Activated CD4-positive, alpha-beta T cell treated with anti-CD3 and anti-CD28 coated beads, Interleukin-2, amount 10 ng/mL, durations not matched to agents 7 days and 5 days (primary cell): ENCODE measurements around the gene SCN4B. TPM values are rescaled to one million over a fixed set of nuclear protein-coding genes. Genes with fewer than 3 reads are reported as not detected.

Source experiments
- CTCF ChIA-PET: fragments of 350-600 bp; sonication (Branson Sonifier 250); formaldehyde crosslinking; loops from one replicate; lab custom pipeline; 2021; ENCODE audit warnings: antibody characterized with exemption; lab: Charles Lee
- POLR2A ChIA-PET: fragments of 350-600 bp; sonication (Branson Sonifier 250); formaldehyde crosslinking; loops from one replicate; lab custom pipeline; 2021; ENCODE audit warnings: antibody characterized with exemption; lab: Charles Lee
- DNase-seq: peaks from one replicate; pipeline ENCODE4 v3.0.0-alpha.2; 2020
- H3K27ac Mint-ChIP-seq: one replicate; pipeline ENCODE4 v1.8.0; 2021; ENCODE audit warnings: mild to moderate bottlenecking, moderate library complexity, mixed read lengths
- H3K27me3 Mint-ChIP-seq: one replicate; pipeline ENCODE4 v1.8.0; 2021; ENCODE audit warnings: mixed read lengths
- H3K36me3 Mint-ChIP-seq: one replicate; pipeline ENCODE4 v1.8.0; 2021; ENCODE audit warnings: low read depth, mixed read lengths
- H3K4me1 Mint-ChIP-seq: one replicate; pipeline ENCODE4 v1.8.0; 2021; ENCODE audit warnings: mixed read lengths
- H3K4me3 Mint-ChIP-seq: one replicate; pipeline ENCODE4 v1.8.0; 2021; ENCODE audit warnings: mild to moderate bottlenecking, moderate library complexity, mixed read lengths
- H3K9me3 Mint-ChIP-seq: one replicate; pipeline ENCODE4 v1.8.0; 2021; ENCODE audit warnings: mixed read lengths
- total RNA-seq, 2 experiments: library from RNA; stranded (reverse); gene quantifications; one replicate each; pipeline ENCODE4 v1.2.3, GENCODE V29; 2021

SCN4B gene
- total RNA-seq, 2 experiments from 2014 or later, result 0.10 TPM; not detected in 1

DNA sequence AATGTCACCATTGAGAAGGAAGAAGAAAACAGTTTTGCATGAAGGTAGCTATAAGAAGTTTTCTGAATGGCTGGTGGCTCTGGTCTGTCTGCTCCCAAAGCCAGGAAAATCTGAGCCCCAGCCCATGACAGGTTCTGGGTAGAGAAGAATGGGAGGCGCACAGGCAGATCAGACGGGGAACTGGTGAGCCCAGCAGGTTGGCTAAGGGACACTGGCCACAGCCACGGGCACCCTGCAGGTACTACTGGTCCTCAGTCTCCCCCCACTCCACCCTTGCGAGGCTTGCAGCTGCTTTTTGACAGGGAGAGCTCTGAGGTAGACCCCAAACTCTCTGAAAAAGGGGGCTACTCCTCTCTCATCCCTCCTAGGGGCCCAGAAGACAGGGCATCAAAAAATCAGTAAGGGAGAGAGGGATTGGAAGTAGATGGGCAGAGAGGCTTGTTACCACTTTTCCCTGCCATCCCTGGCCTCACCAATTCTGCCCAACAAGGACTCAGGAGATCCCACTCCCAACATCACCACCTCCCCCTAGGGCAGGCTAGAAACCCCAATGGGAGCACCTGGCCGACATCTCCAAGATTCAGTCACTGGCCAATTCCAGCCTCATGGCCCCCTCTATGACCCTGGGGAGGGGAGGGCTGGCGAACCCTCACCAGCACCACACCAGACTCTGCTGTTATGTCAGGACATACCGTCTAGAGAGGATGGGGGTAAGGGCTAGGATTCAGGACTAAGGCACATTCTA, 17.4 kb downstream of the SCN4B start:
- H3K9me3 Mint-ChIP-seq, result no peaks in the 10 kb centered on the region
- ChIA-PET CTCF (interaction anchor here (0.9 to 1.8 kb wide), 2 partner anchors 9 to 46 kb away, joined by 3 to 9 read pairs; no protein-coding TSS in a partner anchor), POLR2A (no interaction called here)
- H3K27me3 Mint-ChIP-seq, result peaks cover 18% of the 10 kb centered on the region
- no peak overlapping the region for H3K27ac Mint-ChIP-seq
- no peak for DNase-seq
- H3K4me3 Mint-ChIP-seq, result no peak overlapping the region
- H3K36me3 Mint-ChIP-seq, result no peaks in the 10 kb centered on the region
- no peaks in the 10 kb centered on the region for H3K4me1 Mint-ChIP-seq

DNA sequence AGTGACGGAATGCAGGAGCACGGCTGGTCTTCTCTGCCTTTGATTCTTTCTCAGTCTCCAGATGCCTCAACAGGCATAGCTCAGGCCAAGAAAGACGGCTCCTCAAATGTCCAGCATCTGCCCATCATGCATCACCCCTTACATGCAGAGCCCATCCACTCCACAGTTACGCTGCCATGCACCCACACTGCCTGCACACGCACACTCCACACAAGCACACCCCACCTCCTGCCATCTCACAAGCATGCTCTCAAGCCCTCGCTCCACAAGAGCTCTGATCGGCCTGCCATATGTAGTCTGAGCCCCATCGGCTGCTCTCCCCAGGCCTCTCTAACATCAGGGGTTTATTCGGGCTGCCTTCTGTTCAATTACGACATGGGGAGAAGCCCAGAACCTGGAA, 18.8 kb downstream of the SCN4B start:
- Mint-ChIP-seq H3K4me1 (no peaks in the 10 kb centered on the region), H3K27me3 (peaks cover 17% of the 10 kb centered on the region), H3K9me3 (no peaks in the 10 kb centered on the region), H3K27ac (no peak overlapping the region), H3K36me3 (no peaks in the 10 kb centered on the region), H3K4me3 (no peak overlapping the region)
- CTCF ChIA-PET, result interaction anchor here (0.9 to 1.8 kb wide), 3 partner anchors 10 to 25 kb away, joined by 3 to 9 read pairs (median 4); no protein-coding TSS in a partner anchor
- DNase-seq, result no peak
- POLR2A ChIA-PET, result no interaction called here

DNA sequence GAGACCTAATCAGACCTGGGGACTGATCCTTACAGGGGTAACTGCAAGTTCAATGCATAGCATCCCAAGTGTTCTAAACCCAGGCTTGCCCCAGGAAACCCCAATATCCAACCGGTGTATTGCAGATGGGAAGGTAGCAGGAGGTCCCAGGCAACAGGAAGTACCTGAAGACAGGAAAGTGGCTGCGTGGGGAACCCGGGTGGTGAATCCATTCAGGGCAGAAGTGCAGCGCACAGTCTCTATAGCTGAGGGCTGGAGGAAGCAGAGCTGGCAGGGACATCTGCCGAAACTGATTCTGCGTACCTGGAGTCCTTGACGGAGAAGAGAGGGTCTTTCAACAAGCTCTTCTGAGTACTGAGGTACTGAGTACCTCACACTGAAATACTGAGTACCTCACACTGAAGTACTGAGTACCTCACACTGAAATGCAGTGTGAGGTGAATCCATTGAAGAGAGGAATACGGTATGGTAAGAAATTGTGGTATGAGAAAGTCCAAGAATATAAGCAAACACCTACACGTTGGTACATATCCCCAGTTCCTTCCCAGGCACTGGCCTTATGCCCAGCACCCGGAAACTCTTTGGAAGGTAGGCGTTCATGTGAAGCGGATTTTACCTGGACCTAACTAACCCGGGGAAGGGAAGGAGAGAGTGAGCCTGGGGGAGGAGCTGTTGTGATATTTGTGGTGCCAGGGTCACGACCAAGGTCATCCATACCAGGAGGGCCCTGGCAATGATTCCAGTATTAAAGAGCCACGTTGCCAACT, 20.1 kb downstream of the SCN4B start:
- ChIA-PET POLR2A (no interaction called here), CTCF (interaction anchor here (1.4 to 3.0 kb wide), 2 partner anchors 11 to 39 kb away, joined by 4 to 13 read pairs; no protein-coding TSS in a partner anchor)
- H3K4me1 Mint-ChIP-seq, result no peaks in the 10 kb centered on the region
- H3K27ac Mint-ChIP-seq, result no peak overlapping the region
- no peaks in the 10 kb centered on the region for H3K9me3 Mint-ChIP-seq
- no peak for DNase-seq
- no peak overlapping the region for H3K4me3 Mint-ChIP-seq
- no peaks in the 10 kb centered on the region for H3K36me3 Mint-ChIP-seq
- H3K27me3 Mint-ChIP-seq, result peaks cover 10% of the 10 kb centered on the region

DNA sequence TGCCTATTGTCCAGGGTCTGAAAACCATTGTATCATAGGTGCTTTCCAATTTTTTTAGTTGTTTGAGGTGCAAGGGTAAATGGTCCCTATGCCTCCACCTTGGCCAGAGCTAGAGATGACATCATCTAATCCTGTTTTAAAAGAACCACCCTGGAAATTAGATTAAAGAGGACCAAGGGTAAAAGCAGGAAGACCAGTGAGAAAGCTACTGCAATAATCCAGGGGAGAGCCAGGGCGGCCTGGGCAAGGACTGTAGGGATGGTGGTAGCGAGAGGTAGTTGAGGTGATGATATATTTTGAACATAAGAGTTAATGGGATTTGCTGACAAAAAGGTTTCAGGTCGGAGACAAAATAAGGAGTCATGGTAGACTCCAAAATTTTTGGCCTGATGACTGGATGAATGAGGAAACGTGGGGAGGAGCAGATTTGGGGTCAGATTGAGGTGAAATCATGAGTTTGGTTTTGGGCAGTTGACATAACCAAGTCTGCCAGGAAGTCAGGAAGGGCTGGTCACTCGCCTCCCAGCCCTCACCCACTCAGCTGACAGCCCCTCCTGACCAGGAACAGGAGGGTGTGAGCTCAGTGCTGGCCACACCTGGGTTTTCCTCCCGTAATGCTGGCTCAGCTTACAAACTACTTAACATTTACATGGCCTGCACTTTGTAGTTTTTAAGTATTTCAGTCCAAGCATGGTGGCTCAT, 23.0 kb downstream of the SCN4B start:
- POLR2A ChIA-PET, result no interaction called here
- Mint-ChIP-seq H3K9me3 (no peaks in the 10 kb centered on the region), H3K4me3 (no peak overlapping the region), H3K36me3 (no peaks in the 10 kb centered on the region), H3K4me1 (no peaks in the 10 kb centered on the region), H3K27me3 (peaks cover 9% of the 10 kb centered on the region), H3K27ac (no peak overlapping the region)
- CTCF ChIA-PET, result interaction anchor here (1.0 to 1.9 kb wide), 2 partner anchors 10 to 42 kb away, joined by 3 to 10 read pairs; no protein-coding TSS in a partner anchor
- no peak for DNase-seq

DNA sequence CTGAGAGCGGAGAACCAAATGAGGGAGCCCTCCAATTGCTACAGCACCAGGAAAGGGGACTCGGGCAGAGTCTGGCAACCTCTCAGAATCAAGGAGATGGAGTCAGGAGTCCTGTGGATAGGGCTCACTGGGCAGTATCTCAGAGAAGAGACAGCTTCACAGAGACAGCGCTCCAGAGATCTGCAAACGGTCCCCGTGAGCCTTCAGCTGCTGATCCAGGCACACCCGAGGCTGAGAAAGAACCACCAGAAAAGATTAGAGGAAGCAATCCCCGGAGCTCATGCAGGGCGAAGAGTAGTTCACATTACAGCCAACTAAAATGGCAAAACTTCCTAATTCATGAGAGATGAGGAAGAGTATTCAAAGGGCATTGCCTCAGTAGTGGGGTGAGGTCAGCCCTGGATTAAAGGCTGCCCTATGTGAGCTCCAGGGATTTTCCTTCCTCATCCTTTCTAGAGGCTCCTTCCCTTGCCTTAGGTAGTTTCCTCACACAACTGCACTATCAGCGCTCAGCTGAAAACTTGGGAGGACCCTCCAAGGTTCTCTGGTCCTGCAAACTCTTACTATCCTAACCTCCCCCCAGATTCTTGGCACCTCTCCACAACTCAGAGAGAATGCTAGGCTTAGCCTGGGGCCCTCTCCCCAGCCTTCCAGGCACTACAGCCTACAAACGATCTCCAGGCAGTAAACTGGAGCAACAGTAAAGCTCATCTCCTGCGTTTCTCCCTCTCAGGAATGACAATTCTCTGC, 23.7 kb downstream of the SCN4B start:
- DNase-seq, result no peak

DNA sequence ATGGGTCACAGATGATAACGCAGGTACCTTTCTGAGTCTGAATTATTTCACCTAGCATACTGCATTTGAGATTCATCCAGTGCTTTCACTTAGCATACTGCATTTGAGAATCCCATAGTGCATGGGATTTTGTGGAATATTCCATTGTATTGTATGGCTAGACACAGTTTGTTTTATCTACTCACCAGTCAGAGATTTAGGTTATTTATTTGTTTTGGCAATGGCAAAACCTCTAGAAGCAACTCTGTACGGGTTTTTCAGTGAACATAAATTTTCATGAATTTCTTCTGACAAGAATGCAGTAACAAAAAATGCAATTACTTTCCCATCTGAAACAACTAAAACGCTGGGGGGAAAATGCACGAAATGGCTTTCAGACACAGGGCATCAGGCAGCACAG, 24.3 kb downstream of the SCN4B start:
- Mint-ChIP-seq H3K4me1 (no peaks in the 10 kb centered on the region), H3K27me3 (peaks cover 9% of the 10 kb centered on the region)

More for the DNA sequence above, 23.7 kb downstream of the SCN4B start:
- ChIA-PET POLR2A (no interaction called here), CTCF (interaction anchor here (0.6 to 1.9 kb wide), 3 partner anchors 10 to 263 kb away, joined by 3 to 10 read pairs (median 4); no protein-coding TSS in a partner anchor)
- Mint-ChIP-seq H3K9me3 (no peaks in the 10 kb centered on the region), H3K4me1 (no peaks in the 10 kb centered on the region), H3K36me3 (no peaks in the 10 kb centered on the region), H3K4me3 (no peak overlapping the region), H3K27me3 (peaks cover 9% of the 10 kb centered on the region), H3K27ac (no peak overlapping the region)

DNA sequence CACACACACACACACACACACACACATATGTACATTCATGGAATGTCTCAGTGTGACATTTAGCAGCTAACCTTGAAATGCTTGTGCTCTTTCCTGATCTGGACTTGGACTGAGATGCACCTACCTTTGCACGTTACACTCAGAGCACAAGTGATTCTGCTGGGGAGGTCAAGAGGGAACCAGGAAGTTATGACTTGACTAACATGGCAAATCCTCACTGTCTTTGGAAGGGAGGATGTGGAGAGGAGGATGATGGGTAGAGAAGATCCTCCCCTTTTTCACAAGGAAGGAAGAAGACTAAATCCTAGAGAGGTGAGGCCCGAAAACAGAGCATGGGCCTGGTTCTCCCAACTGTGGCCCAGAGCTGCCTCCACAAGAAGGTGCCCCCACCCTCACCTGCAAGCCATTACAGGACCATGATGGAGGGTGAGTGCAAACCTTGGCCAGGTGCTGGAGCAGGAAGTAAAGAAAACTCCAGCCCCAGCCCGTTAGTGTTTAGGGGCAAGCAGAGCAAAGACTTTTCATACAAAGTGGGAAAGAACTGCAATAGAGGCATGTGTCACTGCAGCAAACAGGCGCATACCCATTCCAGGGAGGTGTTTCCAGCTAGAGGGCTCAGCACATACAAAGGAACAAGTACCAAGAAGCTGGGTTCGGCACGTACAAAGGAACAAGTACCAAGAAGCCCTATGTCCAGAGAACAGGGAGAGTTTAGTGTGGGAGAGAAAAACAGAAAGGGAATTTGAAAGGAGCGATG, 26.4 kb downstream of the SCN4B start:
- Mint-ChIP-seq H3K9me3 (no peaks in the 10 kb centered on the region), H3K36me3 (no peaks in the 10 kb centered on the region), H3K4me1 (no peaks in the 10 kb centered on the region), H3K27ac (no peak overlapping the region), H3K4me3 (no peak overlapping the region), H3K27me3 (peaks cover 13% of the 10 kb centered on the region)
- ChIA-PET POLR2A (no interaction called here), CTCF (interaction anchor here (0.6 to 1.3 kb wide), 2 partner anchors 11 to 469 kb away, joined by 3 read pairs; no protein-coding TSS in a partner anchor)
- DNase-seq, result no peak

More for the DNA sequence above, 24.3 kb downstream of the SCN4B start:
- no peaks in the 10 kb centered on the region for H3K9me3 Mint-ChIP-seq
- no peak overlapping the region for H3K27ac Mint-ChIP-seq
- no peak for DNase-seq
- H3K4me3 Mint-ChIP-seq, result no peak overlapping the region
- POLR2A ChIA-PET, result no interaction called here
- no peaks in the 10 kb centered on the region for H3K36me3 Mint-ChIP-seq
- CTCF ChIA-PET, result interaction anchor here (0.6 kb wide), 1 partner anchor 262 kb away, joined by 4 read pairs; no protein-coding TSS in a partner anchor

DNA sequence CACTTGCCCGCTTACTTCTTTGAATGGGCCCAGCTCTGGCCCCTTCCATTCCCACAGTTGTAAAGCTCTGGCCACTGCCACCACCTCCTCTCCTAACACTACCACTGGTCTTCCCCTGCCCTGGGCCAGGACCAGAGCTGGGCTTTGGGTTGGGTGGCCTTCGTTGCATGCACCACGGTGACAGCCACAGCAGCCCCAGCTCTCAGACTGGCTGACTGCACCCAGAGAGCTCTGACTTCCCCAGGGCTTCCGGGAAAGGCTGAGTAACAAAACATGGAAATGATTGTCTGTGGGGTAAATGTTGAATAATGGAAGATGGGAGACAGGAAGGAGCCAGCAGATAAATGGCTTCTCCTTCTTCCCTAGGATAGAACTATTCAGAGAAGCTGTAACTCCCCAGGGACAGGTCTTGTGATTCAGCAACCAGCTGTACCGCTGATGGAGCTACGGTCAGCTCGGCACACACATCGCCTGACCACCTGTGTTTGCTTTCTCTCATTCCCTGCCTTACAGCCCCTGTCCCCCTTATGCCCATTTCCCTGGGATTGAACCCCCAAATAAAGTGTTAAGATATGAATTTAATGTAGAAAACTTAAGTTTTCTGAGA, 27.6 kb downstream of the SCN4B start:
- Mint-ChIP-seq H3K36me3 (no peaks in the 10 kb centered on the region), H3K4me3 (no peak overlapping the region), H3K27ac (no peak overlapping the region), H3K4me1 (no peaks in the 10 kb centered on the region), H3K9me3 (peaks cover 5% of the 10 kb centered on the region), H3K27me3 (peaks cover 21% of the 10 kb centered on the region)
- POLR2A ChIA-PET, result no interaction called here
- CTCF ChIA-PET, result interaction anchor here (0.5 to 0.9 kb wide), 2 partner anchors 11 to 328 kb away, joined by 3 to 4 read pairs; no protein-coding TSS in a partner anchor
- DNase-seq, result no peak

DNA sequence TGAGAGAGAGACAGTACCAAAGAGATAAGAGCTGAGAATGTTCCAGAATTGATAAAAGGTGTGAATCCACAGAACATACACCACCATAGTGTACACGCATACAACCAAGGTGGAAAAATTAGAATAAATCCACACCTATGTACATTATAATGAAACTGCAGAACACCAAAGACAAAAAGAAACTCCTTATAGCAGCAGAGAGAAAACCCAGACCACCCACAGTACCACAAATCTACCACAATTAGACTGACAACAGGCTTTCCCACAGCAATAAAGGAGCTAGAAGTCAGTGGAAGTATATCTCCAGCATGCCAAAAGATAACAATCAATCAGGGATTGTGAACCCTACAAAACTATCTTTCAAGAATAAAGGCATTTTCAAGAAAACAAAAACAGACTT, 31.8 kb downstream of the SCN4B start:
- H3K27me3 Mint-ChIP-seq, result peaks cover 21% of the 10 kb centered on the region
- H3K27ac Mint-ChIP-seq, result no peak overlapping the region
- CTCF ChIA-PET, result no interaction called here
- no peaks in the 10 kb centered on the region for H3K36me3 Mint-ChIP-seq
- peaks cover 5% of the 10 kb centered on the region for H3K9me3 Mint-ChIP-seq
- POLR2A ChIA-PET, result no interaction called here
- no peak overlapping the region for H3K4me3 Mint-ChIP-seq
- DNase-seq, result no peak
- H3K4me1 Mint-ChIP-seq, result peaks cover 2% of the 10 kb centered on the region

DNA sequence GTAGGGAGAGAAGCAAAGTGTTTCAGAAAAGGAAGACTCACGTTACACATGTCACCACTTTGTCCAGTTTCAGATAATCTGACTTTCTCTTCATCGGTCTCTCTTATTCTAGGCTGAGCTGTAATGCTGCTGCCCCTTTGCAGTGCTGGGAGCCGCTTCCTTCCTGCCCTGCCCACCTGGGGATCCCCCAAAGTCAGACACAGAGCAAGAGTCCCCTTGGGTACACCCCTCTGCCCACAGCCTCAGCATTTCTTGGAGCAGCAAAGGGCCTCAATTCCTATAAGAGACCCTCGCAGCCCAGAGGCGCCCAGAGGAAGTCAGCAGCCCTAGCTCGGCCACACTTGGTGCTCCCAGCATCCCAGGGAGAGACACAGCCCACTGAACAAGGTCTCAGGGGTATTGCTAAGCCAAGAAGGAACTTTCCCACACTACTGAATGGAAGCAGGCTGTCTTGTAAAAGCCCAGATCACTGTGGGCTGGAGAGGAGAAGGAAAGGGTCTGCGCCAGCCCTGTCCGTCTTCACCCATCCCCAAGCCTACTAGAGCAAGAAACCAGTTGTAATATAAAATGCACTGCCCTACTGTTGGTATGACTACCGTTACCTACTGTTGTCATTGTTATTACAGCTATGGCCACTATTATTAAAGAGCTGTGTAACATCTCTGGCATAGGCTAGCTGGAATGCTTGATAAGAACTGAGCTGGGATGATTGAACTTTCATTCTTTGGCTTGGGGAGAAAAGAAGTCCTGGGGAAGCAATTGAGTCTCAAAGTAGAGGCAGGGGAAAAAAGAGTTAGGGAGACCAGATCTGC, 34.6 kb downstream of the SCN4B start:
- peaks cover 22% of the 10 kb centered on the region for H3K27me3 Mint-ChIP-seq
- H3K27ac Mint-ChIP-seq, result no peak overlapping the region
- no peak overlapping the region for H3K4me3 Mint-ChIP-seq
- H3K9me3 Mint-ChIP-seq, result peaks cover 5% of the 10 kb centered on the region
- POLR2A ChIA-PET, result no interaction called here
- no peak for DNase-seq
- CTCF ChIA-PET, result interaction anchor here (1.1 kb wide), 1 partner anchor 35 kb away, joined by 3 read pairs; no protein-coding TSS in a partner anchor
- H3K4me1 Mint-ChIP-seq, result peaks cover 13% of the 10 kb centered on the region
- no peaks in the 10 kb centered on the region for H3K36me3 Mint-ChIP-seq
